Astrocyte (in vitro differentiated cells and primary cell): ENCODE results near the gene GBE1. TPM values are rescaled to one million over a fixed set of nuclear protein-coding genes. Genes with fewer than 3 reads are reported as not detected.
"Not testable (repeated sequence)": the region's sequence is repeated elsewhere in the genome, so short reads cannot be mapped to it uniquely, and the experiment has no call there.

Experiments used
- DNase-seq: peaks from one replicate; pipeline ENCODE4 v3.0.0-alpha.2; 2010; ENCODE audit warnings: low read depth
- FAIRE-seq: peaks from 2 replicates; lab custom pipeline; 2011; peaks lifted over from hg19 to GRCh38; lab: Jason Lieb, UNC
- H2AFZ ChIP-seq: 2 replicates; pipeline ENCODE4 v1.6.0; 2012; ENCODE audit warnings: low read depth, low read length, inconsistent platforms
- H3K27ac ChIP-seq: 2 replicates; pipeline ENCODE4 v1.5.1; 2011; ENCODE audit warnings: low read depth, low read length, inconsistent platforms
- H3K27me3 ChIP-seq: 2 replicates; pipeline ENCODE4 v1.6.0; 2011; ENCODE audit warnings: low read length, inconsistent platforms; ENCODE audit not compliant: insufficient read depth
- H3K36me3 ChIP-seq: 2 replicates; pipeline ENCODE4 v1.5.1; 2011; ENCODE audit warnings: low read length, inconsistent platforms; ENCODE audit not compliant: insufficient read depth
- H3K4me1 ChIP-seq: 2 replicates; pipeline ENCODE4 v1.5.1; 2011; ENCODE audit warnings: low read length, inconsistent platforms; ENCODE audit not compliant: insufficient read depth
- H3K4me2 ChIP-seq: 2 replicates; pipeline ENCODE4 v1.6.0; 2012; ENCODE audit warnings: low read length, inconsistent platforms
- H3K4me3 ChIP-seq: 2 replicates; pipeline ENCODE4 v1.5.1; 2011; ENCODE audit warnings: low read depth, mild to moderate bottlenecking, low read length, inconsistent platforms; ENCODE audit not compliant: insufficient read depth
- H3K79me2 ChIP-seq: 2 replicates; pipeline ENCODE4 v1.6.0; 2012; ENCODE audit warnings: mild to moderate bottlenecking, low read length, inconsistent platforms; ENCODE audit not compliant: insufficient read depth
- H3K9ac ChIP-seq: 2 replicates; pipeline ENCODE4 v1.6.0; 2012; ENCODE audit warnings: mild to moderate bottlenecking, low read length, inconsistent platforms
- H3K9me3 ChIP-seq: 2 replicates; pipeline ENCODE4 v1.5.1; 2012; ENCODE audit warnings: low read depth, mild to moderate bottlenecking, low read length, inconsistent platforms; ENCODE audit not compliant: insufficient read depth
- H4K20me1 ChIP-seq: 2 replicates; pipeline ENCODE4 v1.6.0; 2012; ENCODE audit warnings: low read length, inconsistent platforms; ENCODE audit not compliant: insufficient read depth
- H3K27ac Mint-ChIP-seq: one replicate; pipeline ENCODE4 v1.8.0; 2021; ENCODE audit warnings: mild to moderate bottlenecking, mixed read lengths; ENCODE audit not compliant: unreplicated experiment
- H3K27me3 Mint-ChIP-seq: one replicate; pipeline ENCODE4 v1.8.0; 2021; ENCODE audit warnings: low read depth, mixed read lengths; ENCODE audit not compliant: unreplicated experiment
- H3K36me3 Mint-ChIP-seq: one replicate; pipeline ENCODE4 v1.8.0; 2021; ENCODE audit warnings: low read depth, mixed read lengths; ENCODE audit not compliant: unreplicated experiment
- H3K4me1 Mint-ChIP-seq: one replicate; pipeline ENCODE4 v1.8.0; 2021; ENCODE audit warnings: low read depth, mixed read lengths; ENCODE audit not compliant: unreplicated experiment
- H3K4me3 Mint-ChIP-seq: one replicate; pipeline ENCODE4 v1.8.0; 2021; ENCODE audit warnings: mild to moderate bottlenecking, moderate library complexity, mixed read lengths; ENCODE audit not compliant: unreplicated experiment
- H3K9me3 Mint-ChIP-seq: one replicate; pipeline ENCODE4 v1.8.0; 2021; ENCODE audit warnings: mild to moderate bottlenecking, mixed read lengths; ENCODE audit not compliant: unreplicated experiment
- CTCF ChIP-seq: IDR thresholded peaks from 2 replicates; pipeline ENCODE4 v1.5.1; 2011; ENCODE audit warnings: low read depth, mild to moderate bottlenecking, inconsistent platforms, low read length, moderate library complexity; ENCODE audit not compliant: insufficient read depth
- EZH2 ChIP-seq: IDR thresholded peaks from 2 replicates; pipeline ENCODE4 v1.6.1; 2012; ENCODE audit warnings: mild to moderate bottlenecking, low read length, inconsistent platforms; ENCODE audit not compliant: insufficient read depth
- total RNA-seq: library from RNA; stranded (reverse); gene quantifications from 2 replicates; pipeline ENCODE4 v1.2.1, GENCODE V29; 2021

GBE1 gene
- total RNA-seq, 1 donor from 2014 or later = 58.6 TPM

- TF ChIP-seq CTCF (no peak), EZH2 (no peak)
These were observed 9.3 kb upstream of the GBE1 start for GRCh38 chr3:81770710-81771109.

GRCh38 chr3:81769299-81769698 lies 7.9 kb upstream of the GBE1 start:
- DNase-seq = no peak
- H3K4me3 Mint-ChIP-seq = no peak overlapping the region
- no peaks in the 10 kb centered on the region for H3K36me3 ChIP-seq
- no peaks in the 10 kb centered on the region for H3K27me3 Mint-ChIP-seq
- H3K36me3 Mint-ChIP-seq = peaks cover 2% of the 10 kb centered on the region
- H3K9me3 Mint-ChIP-seq = no peaks in the 10 kb centered on the region
- FAIRE-seq = no peak
- H3K9me3 ChIP-seq = no peaks in the 10 kb centered on the region
- H2AFZ ChIP-seq = no peak overlapping the region
- H3K27ac ChIP-seq = no peak overlapping the region
- no peak overlapping the region for H3K4me3 ChIP-seq
- no peaks in the 10 kb centered on the region for H3K4me1 ChIP-seq
- peak overlapping the region; percentile 2 for H3K27ac Mint-ChIP-seq
- no peak for TF ChIP-seq EZH2
- TF ChIP-seq CTCF = no peak
- no peak overlapping the region for H3K9ac ChIP-seq
- H4K20me1 ChIP-seq = no peaks in the 10 kb centered on the region
- H3K4me1 Mint-ChIP-seq = peaks cover 2% of the 10 kb centered on the region
- H3K4me2 ChIP-seq = no peak overlapping the region
- H3K79me2 ChIP-seq = no peaks in the 10 kb centered on the region
- H3K27me3 ChIP-seq = no peaks in the 10 kb centered on the region

More at GRCh38 chr3:81770710-81771109, 9.3 kb upstream of the GBE1 start:
- Histone ChIP-seq H3K9ac (no peak overlapping the region), H3K36me3 (no peaks in the 10 kb centered on the region), H3K4me2 (no peak overlapping the region), H2AFZ (no peak overlapping the region), H3K27ac (no peak overlapping the region), H3K9me3 (no peaks in the 10 kb centered on the region), H3K79me2 (no peaks in the 10 kb centered on the region), H4K20me1 (no peaks in the 10 kb centered on the region), H3K4me1 (no peaks in the 10 kb centered on the region), H3K4me3 (no peak overlapping the region), H3K27me3 (no peaks in the 10 kb centered on the region)
- DNase-seq (no peak), FAIRE-seq (no peak)
- no peak overlapping the region for H3K4me3 Mint-ChIP-seq
- H3K36me3 Mint-ChIP-seq = peaks cover 2% of the 10 kb centered on the region
- H3K9me3 Mint-ChIP-seq = no peaks in the 10 kb centered on the region
- no peak overlapping the region for H3K27ac Mint-ChIP-seq
- no peaks in the 10 kb centered on the region for H3K27me3 Mint-ChIP-seq
- no peaks in the 10 kb centered on the region for H3K4me1 Mint-ChIP-seq

- not testable (repeated sequence) for H3K4me3 ChIP-seq, H3K4me2 ChIP-seq, H3K4me3 Mint-ChIP-seq, H2AFZ ChIP-seq, H3K36me3 ChIP-seq, H3K4me1 ChIP-seq, H3K36me3 Mint-ChIP-seq, H4K20me1 ChIP-seq, H3K27ac ChIP-seq, H3K4me1 Mint-ChIP-seq, H3K27ac Mint-ChIP-seq, DNase-seq, H3K27me3 ChIP-seq, H3K9me3 Mint-ChIP-seq, H3K9ac ChIP-seq, H3K9me3 ChIP-seq, H3K79me2 ChIP-seq, FAIRE-seq, H3K27me3 Mint-ChIP-seq
These were observed 5.9 kb upstream of the GBE1 start for GRCh38 chr3:81767250-81767859.
